Stomach (tissue), 4 donors: ENCODE results near the gene XRCC3.

ENCODE experiments used
- CTCF ChIP-seq, 7 experiments: fragments of 450-650 bp in 4 of 7; fragments of 200-600 bp in 3 of 7; sonication (generic) in 3 of 7; IDR thresholded peaks; one replicate each; pipeline ENCODE4 v1.5.1; 2016 to 2019; ENCODE audit warnings: antibody characterized with exemption in 7 of 7, control low read depth in 2 of 7, mild to moderate bottlenecking in 1 of 7
- POLR2A ChIP-seq, 4 donors: fragments of 450-650 bp; IDR thresholded peaks; one replicate each; pipeline ENCODE4 v1.6.1; 2016; ENCODE audit warnings: antibody characterized with exemption in 4 of 4, control low read depth in 2 of 4, mild to moderate bottlenecking in 1 of 4, moderate library complexity in 1 of 4
- POLR2AphosphoS5 ChIP-seq, 3 donors: sonication (generic); formaldehyde crosslinking; IDR thresholded peaks; one replicate each; pipeline ENCODE4 v1.6.1; 2016; ENCODE audit warnings: antibody characterized with exemption in 3 of 3

GRCh38 chr14:103739466-103739792, 24.2 kb upstream of the XRCC3 start:
- no peak for TF ChIP-seq CTCF (IDR thresholded peaks at IDR 0.05)
- TF ChIP-seq POLR2A (IDR thresholded peaks at IDR 0.05) = no peak
- TF ChIP-seq POLR2AphosphoS5 (IDR thresholded peaks at IDR 0.05) = no peak
